DOHH2 (cell line): ENCODE results near the gene B4GALT1.

ENCODE experiments used
- H3F3A ChIP-seq: fragments of 200-600 bp; sonication (generic), shearing (Covaris generic); 2 replicates; pipeline ENCODE4 v1.6.0; 2016; ENCODE audit warnings: antibody characterized with exemption, mild to moderate bottlenecking; ENCODE audit not compliant: control insufficient read depth, insufficient read depth
- H3K27ac ChIP-seq: fragments of 200-600 bp; sonication (generic); 2 replicates; pipeline ENCODE4 v1.5.1; 2014; ENCODE audit warnings: low read depth, mild to moderate bottlenecking, low read length, moderate library complexity
- H3K27me3 ChIP-seq: fragments of 200-600 bp; sonication (generic); 2 replicates; pipeline ENCODE4 v1.6.1; 2014; ENCODE audit warnings: mild to moderate bottlenecking, low read length, mixed read lengths; ENCODE audit not compliant: control insufficient read depth
- H3K36me3 ChIP-seq: fragments of 200-600 bp; sonication (generic); 2 replicates; pipeline ENCODE4 v1.6.1; 2014; ENCODE audit warnings: mild to moderate bottlenecking, low read length, moderate library complexity, mixed read lengths; ENCODE audit not compliant: control insufficient read depth
- H3K4me1 ChIP-seq: fragments of 200-600 bp; sonication (generic); 2 replicates; pipeline ENCODE4 v1.6.1; 2014; ENCODE audit warnings: mild to moderate bottlenecking, low read length, mixed read lengths; ENCODE audit not compliant: control insufficient read depth
- H3K4me2 ChIP-seq: fragments of 200-600 bp; sonication (generic); 2 replicates; pipeline ENCODE4 v1.6.0; 2014; ENCODE audit warnings: mild to moderate bottlenecking, low read length, moderate library complexity
- H3K4me3 ChIP-seq: fragments of 200-600 bp; sonication (generic); 2 replicates; pipeline ENCODE4 v1.5.1; 2014; ENCODE audit warnings: mild to moderate bottlenecking, low read length, mixed read lengths
- H3K79me2 ChIP-seq: fragments of 200-600 bp; sonication (generic); 2 replicates; pipeline ENCODE4 v1.6.1; 2014; ENCODE audit warnings: mild to moderate bottlenecking, low read length, mixed read lengths; ENCODE audit not compliant: control insufficient read depth
- H3K9me2 ChIP-seq: fragments of 200-600 bp; sonication (generic); replicated peaks from 2 replicates; pipeline ENCODE4 v1.6.1; 2014; ENCODE audit warnings: mild to moderate bottlenecking, low read length, mixed read lengths; ENCODE audit not compliant: control insufficient read depth
- H3K9me3 ChIP-seq: fragments of 200-600 bp; sonication (generic); 2 replicates; pipeline ENCODE4 v1.6.1; 2014; ENCODE audit warnings: antibody characterized with exemption, low read length, mixed read lengths; ENCODE audit not compliant: control insufficient read depth, insufficient read depth
- H4K20me1 ChIP-seq: fragments of 200-600 bp; sonication (generic); 2 replicates; pipeline ENCODE4 v1.6.0; 2014; ENCODE audit warnings: low read depth, mild to moderate bottlenecking, antibody characterized with exemption, low read length, moderate library complexity; ENCODE audit not compliant: control insufficient read depth, insufficient read depth
- CTCF ChIP-seq: fragments of 200-600 bp; sonication (generic); IDR thresholded peaks from one replicate; pipeline ENCODE4 v1.5.1; 2014; ENCODE audit warnings: antibody characterized with exemption, mild to moderate bottlenecking, low read depth, low read length; ENCODE audit not compliant: poor library complexity, severe bottlenecking
- EZH2phosphoT487 ChIP-seq: fragments of 200-600 bp; sonication (generic); IDR thresholded peaks from 2 replicates; pipeline ENCODE4 v1.6.1; 2017; ENCODE audit warnings: borderline replicate concordance, mild to moderate bottlenecking, antibody characterized with exemption, low read length, moderate library complexity, mixed read lengths

Gene B4GALT1

GRCh38 chr9:33112094-33112493 lies 55.0 kb downstream of the B4GALT1 start:
- Histone ChIP-seq H3K9me2 (no peaks in the 10 kb centered on the region), H3K27me3 (no peaks in the 10 kb centered on the region), H3K4me2 (no peak overlapping the region), H3F3A (no peaks in the 10 kb centered on the region), H3K9me3 (no peaks in the 10 kb centered on the region), H3K36me3 (peaks cover 8% of the 10 kb centered on the region; the same call in 1 of the 2 replicates), H4K20me1 (no peaks in the 10 kb centered on the region), H3K79me2 (no peaks in the 10 kb centered on the region), H3K4me3 (no peak overlapping the region), H3K4me1 (peaks cover 10% of the 10 kb centered on the region), H3K27ac (no peak overlapping the region)
- TF ChIP-seq EZH2phosphoT487 (no peak), CTCF (no peak)

- Histone ChIP-seq H3K9me3 (no peaks in the 10 kb centered on the region), H3K27ac (no peak overlapping the region), H3K27me3 (no peaks in the 10 kb centered on the region), H3K4me3 (no peak overlapping the region), H3K4me2 (no peak overlapping the region), H3K9me2 (no peaks in the 10 kb centered on the region), H3F3A (no peaks in the 10 kb centered on the region), H4K20me1 (no peaks in the 10 kb centered on the region), H3K36me3 (peaks cover 8% of the 10 kb centered on the region; the same call in 1 of the 2 replicates), H3K79me2 (no peaks in the 10 kb centered on the region), H3K4me1 (peaks cover 11% of the 10 kb centered on the region)
- TF ChIP-seq EZH2phosphoT487, result no peak
- no peak for TF ChIP-seq CTCF
Measured at GRCh38 chr9:33111631-33112030, 55.5 kb downstream of the B4GALT1 start.

- Histone ChIP-seq H3K4me3 (no peak overlapping the region), H3K27me3 (no peaks in the 10 kb centered on the region), H3K9me3 (no peaks in the 10 kb centered on the region), H4K20me1 (no peaks in the 10 kb centered on the region), H3K4me2 (no peak overlapping the region), H3K27ac (no peak overlapping the region), H3K4me1 (peaks cover 11% of the 10 kb centered on the region), H3K9me2 (no peaks in the 10 kb centered on the region), H3K36me3 (peaks cover 8% of the 10 kb centered on the region; the same call in 1 of the 2 replicates), H3K79me2 (no peaks in the 10 kb centered on the region), H3F3A (no peaks in the 10 kb centered on the region)
- no peak for TF ChIP-seq CTCF
- TF ChIP-seq EZH2phosphoT487, result no peak
Measured at GRCh38 chr9:33110686-33111085, 56.5 kb downstream of the B4GALT1 start.
